Measurements from ENCODE around the gene CSNK1E.
"Not testable (repeated sequence)": the region's sequence is repeated elsewhere in the genome, so short reads cannot be mapped to it uniquely, and the experiment has no call there.

The CSNK1E gene

GRCh38 chr22:38317122-38317994, at the start of gene CSNK1E:
Gene CSNK1E (minus strand): TSS chr22:38317433. CDS start chr22:38314157, 3,276 bp downstream.
- DNase-seq (ENCODE audit: low spot score) = peak; percentile 87

DNA sequence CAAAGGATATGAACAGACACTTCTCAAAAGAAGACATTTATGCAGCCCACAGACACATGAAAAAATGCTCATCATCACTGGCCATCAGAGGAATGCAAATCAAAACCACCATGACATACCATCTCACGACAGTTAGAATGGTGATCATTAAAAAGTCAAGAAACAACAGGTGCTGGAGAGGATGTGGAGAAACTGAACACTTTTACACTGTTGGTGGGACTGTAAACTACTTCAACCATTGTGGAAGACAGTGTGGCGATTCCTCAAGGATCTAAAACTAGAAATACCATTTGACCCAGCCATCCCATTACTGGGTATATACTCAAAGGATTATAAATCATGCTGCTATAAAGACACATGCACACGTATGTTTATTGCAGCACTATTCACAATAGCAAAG, 48.6 kb upstream of the CSNK1E start:
- DNase-seq (ENCODE audit: low spot score) = not testable (repeated sequence)

GRCh38 chr22:38365174-38365573, 47.9 kb upstream of the CSNK1E start:
- not testable (repeated sequence) for DNase-seq (ENCODE audit: low spot score)

- DNase-seq (ENCODE audit: low spot score) = not testable (repeated sequence)
Measured at GRCh38 chr22:38360560-38360959, 43.3 kb upstream of the CSNK1E start.

DNA sequence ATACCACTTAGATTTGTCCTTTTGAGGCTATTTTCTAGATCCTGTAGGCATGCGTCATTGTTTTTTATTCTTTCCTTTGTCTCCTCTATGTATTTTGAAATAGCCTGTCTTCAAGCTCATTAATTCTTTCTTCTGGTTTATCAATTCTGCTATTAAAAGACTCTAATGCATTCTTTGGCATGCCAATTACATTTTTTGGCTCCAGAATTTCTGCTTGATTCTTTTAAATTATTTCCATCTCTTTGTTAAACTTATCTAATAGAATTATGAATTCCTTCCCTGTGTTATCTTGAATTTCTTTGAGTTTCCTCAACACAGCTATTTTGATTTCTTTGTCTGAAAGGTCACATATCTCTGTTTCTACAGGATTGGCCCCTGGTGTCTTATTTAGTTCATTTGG, 42.6 kb upstream of the CSNK1E start:
- not testable (repeated sequence) for DNase-seq (ENCODE audit: low spot score)

GRCh38 chr22:38357971-38358370, 40.7 kb upstream of the CSNK1E start:
- DNase-seq (ENCODE audit: low spot score) = not testable (repeated sequence)

DNA sequence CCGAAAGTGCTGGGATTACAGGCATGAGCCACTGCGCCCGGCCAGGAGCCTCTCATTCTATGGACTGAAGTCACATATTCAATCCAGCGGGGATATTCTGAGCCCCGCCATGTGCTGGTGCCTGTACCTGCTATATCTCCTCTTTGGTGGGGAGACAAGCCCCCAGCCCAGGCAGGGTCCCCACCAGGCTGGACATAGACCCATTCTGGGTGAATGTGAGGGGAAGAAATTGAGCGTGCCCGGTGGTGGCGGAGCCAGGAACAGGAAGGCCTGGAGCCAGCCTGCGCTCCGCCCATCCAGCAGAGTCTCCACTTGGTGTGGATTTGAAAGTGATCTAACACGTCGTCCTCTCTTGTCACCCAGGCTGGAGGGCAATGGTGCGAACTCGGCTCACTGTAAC, 38.0 kb upstream of the CSNK1E start:
- DNase-seq (ENCODE audit: low spot score) = no peak

- no peak for DNase-seq (ENCODE audit: low spot score)
Measured at GRCh38 chr22:38353701-38354100, 36.5 kb upstream of the CSNK1E start.

GRCh38 chr22:38353142-38353629, 36.0 kb upstream of the CSNK1E start:
- peak; percentile 75 for DNase-seq (ENCODE audit: low spot score)

DNA sequence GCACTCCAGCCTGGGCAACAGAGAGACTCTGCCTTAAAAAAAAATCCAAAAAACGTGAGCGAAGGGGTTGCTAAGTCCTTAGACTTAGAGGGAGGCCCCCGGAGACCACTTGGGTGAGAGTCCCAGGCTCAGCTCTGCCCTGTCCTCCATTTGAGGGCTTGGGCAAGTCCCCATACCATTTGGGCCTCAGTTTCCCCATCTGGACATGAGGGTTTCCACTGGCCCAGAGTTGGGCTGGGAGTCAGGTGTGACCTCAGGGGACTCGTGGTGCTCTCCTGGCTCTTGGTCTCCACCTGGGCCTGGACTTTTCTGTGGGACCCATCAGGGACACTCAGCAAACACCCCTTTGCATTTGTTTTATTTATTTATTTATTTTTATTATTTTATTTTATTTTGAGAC, 35.2 kb upstream of the CSNK1E start:
- no peak for DNase-seq (ENCODE audit: low spot score)

GRCh38 chr22:38350444-38351359, 33.5 kb upstream of the CSNK1E start:
- no peak for DNase-seq (ENCODE audit: low spot score)

DNA sequence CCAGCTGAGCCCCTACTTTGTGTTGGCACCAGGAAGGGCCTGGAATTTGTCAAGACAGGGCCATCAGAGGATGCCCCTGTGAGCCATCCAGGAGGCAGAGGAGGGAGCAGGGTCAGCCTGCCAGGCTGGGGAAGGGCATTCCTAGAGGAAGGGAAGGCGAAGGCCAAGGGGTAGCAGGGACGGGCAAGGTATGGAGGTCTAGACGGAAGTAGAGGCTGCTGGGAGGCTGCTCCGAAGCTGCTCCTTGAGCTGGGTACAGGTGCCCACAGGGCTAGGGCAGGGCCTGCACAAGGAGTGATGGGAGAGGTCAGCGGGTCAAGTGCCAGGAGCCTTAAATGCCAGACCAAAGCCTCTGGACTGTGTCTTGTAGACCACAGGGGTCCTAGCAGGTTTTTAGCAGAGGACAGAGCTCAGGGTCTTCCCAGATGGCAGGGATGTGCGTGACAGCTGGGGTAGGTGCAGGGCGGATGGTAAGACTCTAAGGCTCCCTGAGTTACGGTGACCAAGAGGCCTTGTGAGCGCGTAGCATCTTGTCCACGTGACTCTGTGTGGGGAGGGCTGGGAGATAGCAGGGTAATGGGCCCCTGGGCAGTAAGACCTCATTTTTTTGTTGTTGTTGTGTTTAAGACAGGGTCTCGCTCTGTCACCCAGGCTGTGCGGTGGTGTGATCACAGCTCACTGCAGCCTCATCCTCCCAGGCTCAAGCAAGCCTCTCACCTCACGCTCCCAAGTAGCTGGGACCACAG, 31.7 kb upstream of the CSNK1E start:
- DNase-seq (ENCODE audit: low spot score) = no peak

DNA sequence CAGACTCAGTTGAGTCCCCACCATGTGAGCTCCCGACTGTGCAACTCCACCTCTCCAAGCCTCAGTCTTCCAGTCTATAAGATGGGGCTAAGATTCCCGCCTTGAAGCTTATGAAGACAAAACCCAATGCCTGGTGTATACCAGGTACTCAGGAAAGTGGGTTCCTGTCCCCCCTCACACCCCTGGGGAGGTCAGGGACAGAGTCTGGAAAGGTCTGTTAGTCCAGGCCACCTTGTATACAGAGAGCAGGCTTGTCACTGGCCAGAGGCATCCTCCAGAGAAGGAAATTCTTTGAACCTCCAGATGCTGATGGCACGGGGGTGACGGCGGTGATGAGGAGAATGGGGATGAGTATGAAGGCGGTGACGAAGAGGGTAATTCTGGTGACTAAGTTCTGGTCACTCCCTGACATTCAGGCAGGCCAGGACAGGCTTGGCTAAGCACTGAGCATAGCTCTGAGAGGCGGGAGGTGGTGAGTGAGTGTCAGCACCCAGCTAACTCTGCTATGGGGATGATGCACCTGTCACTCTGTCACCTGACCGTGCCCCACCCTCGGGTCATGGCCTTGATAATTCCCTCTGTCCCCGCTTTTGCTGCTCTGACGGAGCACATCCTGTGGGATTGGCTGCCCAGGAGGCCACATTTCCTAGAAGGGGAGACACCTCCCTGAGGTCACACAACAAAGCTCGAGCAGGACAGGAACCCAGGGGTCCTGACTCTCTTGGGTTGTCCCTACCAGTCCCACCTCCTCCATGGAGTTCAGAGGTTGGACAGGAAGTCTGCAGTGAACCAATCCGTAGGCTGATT, 30.9 kb upstream of the CSNK1E start:
- DNase-seq (ENCODE audit: low spot score) = no peak

DNA sequence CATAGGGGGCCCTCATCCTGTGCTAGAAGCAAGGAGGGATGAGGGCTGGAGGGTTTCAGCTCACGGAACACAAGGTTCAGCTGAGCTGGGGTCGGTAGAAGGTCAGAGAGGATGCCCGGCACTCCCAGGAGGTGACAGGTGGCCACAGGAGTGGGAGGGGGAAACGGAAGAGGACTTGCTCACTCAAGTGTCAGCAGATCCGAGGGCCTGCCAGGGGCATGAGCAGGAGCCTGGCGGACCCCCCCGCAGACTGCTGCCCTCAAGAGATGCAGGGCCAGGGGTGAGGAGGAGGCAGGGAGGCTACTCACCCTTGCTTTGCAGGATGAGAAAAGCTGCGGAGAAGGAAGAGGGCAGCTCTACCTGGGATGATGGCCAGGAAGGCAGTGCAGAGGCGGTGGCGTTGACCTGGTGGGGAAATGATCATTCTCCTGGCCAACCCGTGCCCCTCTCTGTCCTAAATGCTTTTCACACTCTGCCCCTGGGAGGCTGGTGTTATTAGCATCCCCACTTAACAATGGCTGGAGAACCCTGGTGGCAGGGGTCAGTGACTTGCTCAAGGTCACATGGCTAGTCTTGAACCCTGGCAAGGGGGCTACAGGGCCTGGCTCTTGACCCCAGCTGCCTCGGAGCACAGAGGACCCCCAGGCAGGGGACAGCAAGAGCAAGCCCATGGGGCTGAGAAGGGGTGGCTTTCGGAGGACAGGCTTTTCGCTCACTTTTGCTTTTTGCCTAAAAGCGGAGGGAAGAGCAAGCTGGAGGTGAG, 30.1 kb upstream of the CSNK1E start:
- no peak for DNase-seq (ENCODE audit: low spot score)

- no peak for DNase-seq (ENCODE audit: low spot score)
Measured at GRCh38 chr22:38346506-38346905, 29.3 kb upstream of the CSNK1E start.

- DNase-seq (ENCODE audit: low spot score) = no peak
Measured at GRCh38 chr22:38345782-38346181, 28.5 kb upstream of the CSNK1E start.

GRCh38 chr22:38339893-38340292, 22.7 kb upstream of the CSNK1E start:
- DNase-seq (ENCODE audit: low spot score) = not testable (repeated sequence)

DNA sequence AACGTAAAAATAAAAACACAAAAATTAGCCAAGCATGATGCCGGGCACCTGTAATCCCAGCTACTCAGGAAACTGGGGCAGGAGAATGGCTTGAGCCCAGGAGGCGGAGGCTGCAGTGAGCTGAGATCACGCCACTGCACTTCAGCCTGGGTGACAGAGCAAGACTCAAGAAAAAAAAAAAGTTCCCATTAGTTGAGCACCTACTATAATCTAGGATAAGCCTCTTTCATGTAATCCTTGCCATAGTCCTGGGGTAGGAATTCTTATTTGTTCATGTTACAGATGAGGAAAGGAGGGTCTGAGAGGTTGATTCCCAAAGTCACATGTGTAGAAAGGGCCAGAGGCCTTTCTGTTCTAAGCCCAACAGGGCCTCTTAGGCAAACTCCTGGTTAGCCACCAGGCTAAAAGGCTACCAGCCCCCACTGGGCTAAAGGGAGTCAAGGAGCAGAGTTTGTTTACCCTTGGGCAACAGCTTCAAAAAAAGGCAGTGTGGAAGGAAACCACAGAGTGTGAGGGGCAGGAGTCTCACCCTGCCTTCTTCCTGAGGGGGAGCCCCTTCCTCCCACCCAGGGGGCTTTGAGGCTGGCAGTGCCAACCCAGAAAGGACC, 21.6 kb upstream of the CSNK1E start:
- DNase-seq (ENCODE audit: low spot score) = no peak

- DNase-seq (ENCODE audit: low spot score) = no peak
Measured at GRCh38 chr22:38336699-38337098, 19.5 kb upstream of the CSNK1E start.

DNA sequence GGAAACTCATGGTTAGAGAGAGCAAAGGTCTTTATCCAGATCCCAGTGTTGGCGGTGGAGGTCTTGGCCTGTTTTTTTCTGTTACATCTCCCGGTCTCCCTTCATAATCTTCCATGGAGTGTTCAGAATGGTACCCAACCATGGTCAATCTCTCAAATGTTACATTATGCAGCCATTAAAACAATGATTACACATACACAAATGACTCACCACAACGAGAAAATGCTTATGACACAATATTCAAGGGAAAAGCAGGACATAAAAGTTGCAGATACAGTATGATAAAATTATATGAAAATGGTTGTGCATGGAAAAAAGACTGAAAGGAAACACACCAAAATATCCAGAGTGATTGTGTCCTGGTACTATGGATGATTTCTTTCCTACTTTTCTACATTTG, 17.8 kb upstream of the CSNK1E start:
- no peak for DNase-seq (ENCODE audit: low spot score)

All from hepatic stellate cell (primary cell).